Measurements from ENCODE around the gene PMVK.

DNA sequence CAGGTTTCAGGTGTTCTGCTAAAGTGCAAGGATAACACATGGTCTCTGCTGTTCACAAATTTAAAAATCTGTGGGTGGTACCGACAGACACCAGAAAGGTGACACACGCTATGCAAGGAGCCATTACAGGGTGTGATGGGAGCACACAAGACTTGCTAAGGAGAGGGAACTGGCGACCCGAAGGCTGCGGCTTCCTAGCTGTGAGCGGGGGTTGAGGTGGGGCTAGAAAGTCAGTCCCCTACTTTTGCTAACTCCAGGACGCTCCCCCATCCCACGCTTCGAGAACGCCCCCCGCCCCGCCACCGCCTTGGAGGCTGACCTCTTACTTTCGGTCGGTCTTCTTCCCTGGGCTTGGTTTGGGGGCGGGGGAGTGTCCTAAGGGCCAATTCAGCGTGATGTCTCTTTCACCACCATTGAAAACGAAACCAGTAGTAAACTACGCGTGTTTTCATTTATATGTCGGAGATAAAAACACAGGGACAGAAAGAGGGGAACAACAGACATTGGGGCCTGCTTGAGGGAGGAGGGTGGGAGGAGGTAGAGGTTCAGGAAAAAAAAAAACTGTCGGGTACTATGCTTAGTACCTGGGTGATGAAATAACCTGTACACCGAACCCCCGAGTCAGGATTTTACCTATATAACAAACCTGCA lies 39.0 kb upstream of the PMVK start:
- TF ChIP-seq POLR2A (IDR thresholded peaks at IDR 0.05): no peak
- TF ChIP-seq, protein P1, sequence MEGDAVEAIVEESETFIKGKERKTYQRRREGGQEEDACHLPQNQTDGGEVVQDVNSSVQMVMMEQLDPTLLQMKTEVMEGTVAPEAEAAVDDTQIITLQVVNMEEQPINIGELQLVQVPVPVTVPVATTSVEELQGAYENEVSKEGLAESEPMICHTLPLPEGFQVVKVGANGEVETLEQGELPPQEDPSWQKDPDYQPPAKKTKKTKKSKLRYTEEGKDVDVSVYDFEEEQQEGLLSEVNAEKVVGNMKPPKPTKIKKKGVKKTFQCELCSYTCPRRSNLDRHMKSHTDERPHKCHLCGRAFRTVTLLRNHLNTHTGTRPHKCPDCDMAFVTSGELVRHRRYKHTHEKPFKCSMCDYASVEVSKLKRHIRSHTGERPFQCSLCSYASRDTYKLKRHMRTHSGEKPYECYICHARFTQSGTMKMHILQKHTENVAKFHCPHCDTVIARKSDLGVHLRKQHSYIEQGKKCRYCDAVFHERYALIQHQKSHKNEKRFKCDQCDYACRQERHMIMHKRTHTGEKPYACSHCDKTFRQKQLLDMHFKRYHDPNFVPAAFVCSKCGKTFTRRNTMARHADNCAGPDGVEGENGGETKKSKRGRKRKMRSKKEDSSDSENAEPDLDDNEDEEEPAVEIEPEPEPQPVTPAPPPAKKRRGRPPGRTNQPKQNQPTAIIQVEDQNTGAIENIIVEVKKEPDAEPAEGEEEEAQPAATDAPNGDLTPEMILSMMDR (IDR thresholded peaks at IDR 0.05): no peak

All from thyroid gland (tissue), 4 donors.